GM12892 (cell line): ENCODE results near the gene GNAZ.

Source experiments
- DNase-seq: peaks from one replicate; pipeline ENCODE4 v3.0.0; 2011; ENCODE audit not compliant: insufficient read length
- FAIRE-seq: peaks from 2 replicates; lab custom pipeline; 2011; peaks lifted over from hg19 to GRCh38; lab: Jason Lieb, UNC
- POLR2A ChIP-seq: IDR thresholded peaks from 2 replicates; pipeline ENCODE4 v1.6.1; 2011; ENCODE audit warnings: low read depth, low read length, control low read depth
- POLR2AphosphoS5 ChIP-seq: IDR thresholded peaks from 2 replicates; pipeline ENCODE4 v1.6.1; 2011; ENCODE audit warnings: low read depth, low read length, control low read depth
- TAF1 ChIP-seq: IDR thresholded peaks from 2 replicates; pipeline ENCODE4 v1.6.1; 2011; ENCODE audit warnings: low read depth, mild to moderate bottlenecking, control low read depth, low read length, borderline replicate concordance

Gene GNAZ

GRCh38 chr22:23166042-23166831 is 95.9 kb downstream of the GNAZ start:
- TF ChIP-seq TAF1 (no peak), POLR2A (no peak), POLR2AphosphoS5 (no peak)
- FAIRE-seq (no peak), DNase-seq (no peak)

GRCh38 chr22:23166841-23167616 is 96.7 kb downstream of the GNAZ start:
- FAIRE-seq (no peak), DNase-seq (no peak)
- TF ChIP-seq POLR2A (no peak), TAF1 (no peak), POLR2AphosphoS5 (no peak)

- FAIRE-seq (no peak), DNase-seq (no peak)
- TF ChIP-seq TAF1 (no peak), POLR2A (no peak)
These were observed 98.2 kb downstream of the GNAZ start for GRCh38 chr22:23168391-23169042.

GRCh38 chr22:23169043-23169406 is 98.7 kb downstream of the GNAZ start:
- no peak for FAIRE-seq
- no peak for DNase-seq
- TF ChIP-seq POLR2AphosphoS5 (no peak), POLR2A (no peak), TAF1 (no peak)
